DMS 273 treated with DMSO at 0.1 percent for 48 hours (cell line): ENCODE data around the gene MPP4.
"Not testable (repeated sequence)": the region's sequence is repeated elsewhere in the genome, so short reads cannot be mapped to it uniquely, and the experiment has no call there.

Experiments
- DNase-seq: peaks from one replicate; lab custom pipeline; 2025; lab: John Stamatoyannopoulos, UW

The MPP4 gene

DNA sequence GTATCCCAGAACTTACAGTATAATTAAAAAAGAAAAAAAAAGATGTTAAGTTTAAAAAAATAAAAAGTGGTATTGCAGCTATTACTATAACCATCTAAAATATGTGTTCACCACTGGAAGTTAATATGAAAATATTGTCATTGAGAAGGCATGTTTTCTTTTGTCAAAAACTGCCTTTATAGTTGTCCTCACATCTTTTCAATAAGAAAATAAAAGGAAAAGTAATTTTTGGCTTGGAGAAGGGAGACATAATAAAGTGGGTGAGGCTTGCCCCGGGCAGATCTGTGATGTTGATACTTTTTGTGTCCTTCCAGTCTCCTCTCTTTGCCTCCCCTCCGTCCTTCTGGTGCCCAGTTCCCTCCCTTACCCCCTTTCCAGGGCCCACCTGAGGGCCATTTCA, 24.9 kb downstream of the MPP4 start:
- DNase-seq: no peak

DNA sequence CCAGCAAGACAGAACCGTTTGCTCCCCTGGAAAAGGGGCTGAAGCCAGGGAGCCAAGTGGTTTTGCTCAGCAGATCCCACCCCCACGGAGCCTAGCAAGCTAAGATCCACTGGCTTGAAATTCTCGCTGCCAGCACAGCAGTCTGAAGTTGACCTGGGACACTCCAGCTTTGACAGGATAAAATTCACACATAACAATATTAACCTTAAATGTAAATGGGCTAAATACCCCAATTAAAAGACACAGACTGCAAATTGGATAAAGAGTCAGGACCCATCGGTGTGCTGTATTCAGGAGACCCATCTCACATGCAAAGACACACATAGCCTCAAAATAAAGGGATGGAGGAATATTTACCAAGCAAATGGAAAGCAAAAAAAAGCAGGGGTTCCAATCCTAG, 27.2 kb downstream of the MPP4 start:
- not testable (repeated sequence) for DNase-seq

DNA sequence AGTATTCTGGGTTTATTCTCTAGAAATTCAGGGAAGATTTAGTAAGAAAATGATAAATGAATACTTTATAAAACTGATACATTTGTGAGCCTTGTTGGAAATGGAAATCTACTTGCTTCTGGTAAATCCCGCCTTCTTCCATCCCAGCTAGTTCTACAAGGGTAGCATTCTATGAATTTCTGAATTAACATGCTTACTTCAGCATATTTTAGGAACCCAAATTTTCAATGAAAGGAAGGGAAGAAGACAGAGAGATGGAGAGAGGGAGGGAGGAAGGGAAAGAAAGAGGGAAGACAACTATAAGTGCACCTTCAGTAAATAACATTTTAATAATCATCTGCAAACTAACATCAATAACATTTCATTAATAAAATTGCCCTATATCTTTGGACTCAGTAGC, 28.6 kb downstream of the MPP4 start:
- DNase-seq: no peak

- no peak for DNase-seq
These were observed 30.0 kb downstream of the MPP4 start for GRCh38 chr2:201668402-201668910.

- DNase-seq: no peak
These were observed 34.1 kb downstream of the MPP4 start for GRCh38 chr2:201664334-201664733.

- DNase-seq: no peak
These were observed 37.1 kb downstream of the MPP4 start for GRCh38 chr2:201661366-201661765.

- DNase-seq: no peak
These were observed 38.0 kb downstream of the MPP4 start for GRCh38 chr2:201660293-201660895.

DNA sequence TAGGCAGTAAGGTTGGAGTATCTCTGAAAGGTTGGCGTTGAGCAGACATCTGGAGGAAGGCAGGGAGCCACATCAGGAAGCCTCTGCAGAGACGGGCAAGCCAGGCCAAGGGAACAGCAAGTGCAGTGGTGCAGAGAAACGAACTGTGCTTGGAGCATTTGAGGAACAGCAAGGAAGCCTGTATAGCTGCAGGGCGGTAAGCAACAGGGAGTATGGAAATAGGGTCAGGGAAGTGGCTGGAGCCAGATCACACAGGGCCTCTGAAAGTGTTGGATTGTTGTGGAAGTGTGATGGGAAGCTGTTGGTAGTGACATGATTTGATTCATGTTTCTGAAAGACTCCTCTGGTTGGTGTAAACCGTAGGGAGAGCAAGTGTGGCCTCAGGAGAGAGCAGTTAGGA, 41.7 kb downstream of the MPP4 start:
- no peak for DNase-seq

DNA sequence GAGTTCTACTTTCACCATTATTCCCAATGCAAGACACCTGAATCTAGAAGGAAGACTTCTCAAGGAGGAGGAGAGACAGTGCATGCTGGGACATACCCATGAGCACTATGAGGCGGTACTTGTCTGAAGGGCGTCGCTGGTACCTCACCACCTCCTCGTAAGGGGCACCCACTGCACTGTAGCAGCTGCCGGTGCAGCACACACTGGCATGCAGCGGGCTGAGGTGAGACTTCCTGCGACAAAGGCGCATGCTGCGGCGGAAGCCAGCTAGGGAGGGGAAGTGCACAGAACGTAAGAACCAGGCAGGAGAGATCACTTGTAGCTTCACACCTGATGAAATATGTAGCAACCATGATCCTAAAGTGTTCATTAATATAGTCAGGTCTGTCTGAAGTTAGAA, 42.3 kb downstream of the MPP4 start:
- no peak for DNase-seq

DNA sequence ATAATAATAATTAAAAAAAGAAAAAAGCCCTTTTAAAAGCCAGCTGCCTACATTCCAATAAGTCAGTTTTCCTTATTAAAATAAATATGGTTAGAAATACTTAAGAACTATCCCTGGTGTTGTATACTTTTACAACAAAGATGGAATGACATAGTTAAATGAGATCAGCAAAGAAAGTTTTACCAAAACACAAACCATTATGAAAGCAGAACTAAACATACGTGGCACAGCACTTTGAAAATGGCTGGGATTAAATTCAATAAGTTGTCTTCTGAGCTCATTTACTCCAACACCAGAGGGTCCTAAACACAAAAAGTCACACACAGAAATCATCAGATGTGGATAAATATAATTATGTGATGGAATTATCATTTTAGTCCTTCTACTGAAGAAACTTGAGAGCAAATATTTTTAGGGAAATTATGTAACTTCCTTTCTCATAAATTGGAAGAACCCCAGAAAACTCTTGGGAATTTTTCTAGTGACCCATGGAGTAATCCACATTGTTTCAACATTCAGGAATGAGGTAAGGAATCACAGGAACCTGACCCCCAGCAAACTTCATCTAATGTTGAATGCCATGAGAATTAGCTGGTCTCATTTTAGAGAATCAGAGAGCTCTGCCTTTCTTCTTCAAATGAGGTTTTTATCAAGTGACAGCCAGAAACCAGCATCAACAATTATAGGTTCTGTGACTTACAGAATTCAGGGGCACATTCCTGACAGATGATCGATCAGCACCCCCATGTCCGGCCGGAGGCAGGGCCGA, 43.6 kb downstream of the MPP4 start:
- DNase-seq: no peak

GRCh38 chr2:201653221-201653620, 45.2 kb downstream of the MPP4 start:
- DNase-seq: no peak

DNA sequence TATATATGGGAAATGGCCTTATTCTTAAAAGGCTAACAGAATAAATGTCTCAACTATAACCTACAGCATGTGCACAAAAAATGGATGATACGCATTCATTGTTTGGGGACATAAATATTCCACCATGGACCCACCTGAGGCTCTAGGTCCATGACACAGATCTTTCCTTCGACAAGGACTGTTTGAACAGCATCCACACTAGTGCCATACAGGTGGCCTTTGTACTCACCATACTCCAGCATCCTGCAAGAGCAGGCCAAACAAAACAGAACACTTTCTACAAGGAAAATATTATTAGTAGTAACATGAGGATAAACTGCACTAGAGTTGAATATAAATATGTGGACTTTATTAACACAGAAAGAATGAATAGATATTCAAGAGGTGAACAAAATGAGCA, 49.0 kb downstream of the MPP4 start:
- no peak for DNase-seq

DNA sequence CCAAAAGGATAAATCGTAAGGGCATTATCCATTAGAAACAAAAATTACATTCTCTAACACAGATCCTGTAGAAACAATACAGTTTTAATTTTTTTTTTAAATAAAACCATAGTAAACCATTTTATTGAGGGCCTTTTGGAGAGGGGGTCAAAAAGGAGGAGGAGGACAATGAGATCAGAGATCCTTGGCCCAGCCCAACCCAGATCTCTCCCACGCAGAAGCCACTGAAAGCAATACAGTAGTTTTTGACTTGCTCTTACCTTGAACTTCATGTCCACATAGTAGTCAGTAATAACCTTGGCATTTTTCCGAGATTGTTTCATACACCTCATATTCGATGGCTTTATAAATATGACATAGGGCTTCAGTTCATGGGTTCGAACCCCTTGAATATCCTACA, 51.0 kb downstream of the MPP4 start:
- DNase-seq: no peak

DNA sequence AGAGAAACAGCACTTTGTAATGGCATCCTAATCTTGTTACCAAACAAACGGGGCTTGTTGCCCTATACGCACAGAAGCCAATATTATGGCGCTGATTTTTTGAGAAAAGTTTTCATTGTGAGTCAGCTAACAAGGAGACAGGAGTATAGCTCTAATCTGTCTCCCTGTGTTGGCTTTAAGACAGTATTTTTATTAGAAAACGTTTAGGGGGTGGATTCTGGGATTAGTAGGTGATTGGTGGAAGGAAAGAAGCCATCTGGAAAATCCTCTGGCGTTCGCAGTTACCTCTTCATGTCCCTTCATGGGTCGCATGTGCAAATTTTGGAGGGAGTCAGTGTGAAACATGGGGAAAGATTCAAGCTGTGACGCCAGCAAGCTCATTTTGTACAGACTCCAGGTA, 54.4 kb downstream of the MPP4 start:
- no peak for DNase-seq

- no peak for DNase-seq
These were observed 55.1 kb downstream of the MPP4 start, which contains the start of gene TMEM237 for GRCh38 chr2:201643216-201643890. TMEM237 (minus strand) TSS chr2:201643503; CDS start chr2:201643400, 103 bp downstream.

DNA sequence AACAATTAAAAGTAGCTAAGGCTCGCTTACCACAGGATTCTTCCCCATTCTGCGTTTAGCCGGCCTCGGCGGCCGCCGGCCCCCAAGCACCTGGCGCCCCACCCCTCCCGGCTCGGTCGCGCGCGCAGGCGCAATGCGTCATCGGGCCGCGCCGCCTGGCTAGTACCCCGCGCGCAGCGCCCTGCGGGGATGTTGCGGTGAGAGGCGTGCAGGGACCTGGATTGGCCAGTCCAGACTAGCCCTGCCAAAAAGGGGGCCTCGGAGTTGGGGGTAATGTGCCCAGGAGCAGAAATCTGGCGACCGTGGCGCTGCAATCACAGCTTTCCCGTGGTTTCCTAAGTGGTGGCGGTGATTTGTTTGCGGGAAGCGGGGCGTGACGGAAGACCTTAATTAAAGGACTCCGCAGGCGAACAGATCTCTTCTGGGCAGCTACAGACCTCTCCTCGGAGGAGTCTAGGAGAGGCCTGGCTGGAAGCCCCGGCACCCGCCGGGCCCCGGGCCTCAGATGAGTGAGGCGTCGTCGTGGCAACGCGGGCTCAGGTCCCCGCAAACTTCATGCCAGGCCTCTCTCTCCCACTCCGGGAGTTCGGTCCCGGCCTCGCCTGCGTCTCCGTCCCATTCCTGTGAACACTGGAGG, 55.7 kb downstream of the MPP4 start:
- peak; percentile 57 for DNase-seq

- DNase-seq: no peak
These were observed 56.3 kb downstream of the MPP4 start for GRCh38 chr2:201642086-201642578.

DNA sequence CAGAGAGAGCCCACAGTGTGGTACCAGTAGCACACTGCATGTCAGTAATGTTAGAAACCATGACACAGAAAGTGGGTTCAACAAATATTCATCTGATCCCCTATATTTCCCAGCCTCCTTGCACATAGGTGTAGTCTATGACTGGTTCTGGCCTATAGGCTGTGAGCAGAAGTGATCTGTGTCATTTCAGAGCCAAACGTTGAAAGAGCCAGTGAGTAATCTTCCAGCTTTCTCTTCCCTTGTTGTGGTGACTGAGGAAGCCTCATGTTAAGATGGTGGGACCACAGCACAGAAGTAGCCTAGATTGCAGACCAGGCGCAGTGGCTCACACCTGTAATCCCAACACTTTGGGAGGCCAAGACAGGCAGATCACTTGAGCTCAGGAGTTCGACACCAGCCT, 59.2 kb downstream of the MPP4 start:
- DNase-seq: no peak

- DNase-seq: no peak
These were observed 60.1 kb downstream of the MPP4 start for GRCh38 chr2:201638326-201638725.

DNA sequence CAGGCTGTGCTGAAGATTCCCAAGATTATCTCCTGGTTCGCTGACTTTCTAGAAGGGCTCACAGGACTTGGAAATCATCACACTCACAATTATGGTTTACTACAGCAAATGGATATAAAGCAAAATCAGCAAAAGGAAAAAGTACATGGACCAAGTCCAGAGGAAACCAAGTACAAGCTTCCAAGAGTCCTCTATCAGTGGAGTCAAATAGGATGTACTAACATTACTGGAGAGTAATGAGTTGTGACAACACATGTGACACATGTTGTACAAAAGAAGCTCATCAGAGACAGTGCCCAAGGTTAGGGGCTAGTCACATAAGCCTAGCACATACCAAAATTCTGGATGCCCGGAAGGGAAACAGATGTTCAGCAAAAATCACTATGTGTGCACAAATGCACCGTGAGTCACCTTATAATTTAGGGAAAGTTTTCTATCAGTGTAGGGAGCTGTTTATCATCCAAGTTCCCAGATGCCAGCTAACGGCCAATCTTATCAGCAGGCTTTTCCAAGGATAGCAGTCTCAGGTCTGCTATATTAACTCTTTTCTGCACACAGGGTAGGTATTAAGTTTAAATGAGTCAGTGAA, 64.7 kb downstream of the MPP4 start:
- DNase-seq: no peak

- DNase-seq: no peak
These were observed 67.4 kb downstream of the MPP4 start for GRCh38 chr2:201631041-201631440.

- no peak for DNase-seq
These were observed 67.9 kb downstream of the MPP4 start for GRCh38 chr2:201630577-201630976.
